Measurements from ENCODE around the gene GON4L. TPM values are rescaled to one million over a fixed set of nuclear protein-coding genes. Genes with fewer than 3 reads are reported as not detected.
"Not testable (repeated sequence)": the region's sequence is repeated elsewhere in the genome, so short reads cannot be mapped to it uniquely, and the experiment has no call there.

GON4L gene
- polyA plus RNA-seq, 1 of the 3 experiments (the other 2 are of a cell fraction), result 16.5 TPM

DNA sequence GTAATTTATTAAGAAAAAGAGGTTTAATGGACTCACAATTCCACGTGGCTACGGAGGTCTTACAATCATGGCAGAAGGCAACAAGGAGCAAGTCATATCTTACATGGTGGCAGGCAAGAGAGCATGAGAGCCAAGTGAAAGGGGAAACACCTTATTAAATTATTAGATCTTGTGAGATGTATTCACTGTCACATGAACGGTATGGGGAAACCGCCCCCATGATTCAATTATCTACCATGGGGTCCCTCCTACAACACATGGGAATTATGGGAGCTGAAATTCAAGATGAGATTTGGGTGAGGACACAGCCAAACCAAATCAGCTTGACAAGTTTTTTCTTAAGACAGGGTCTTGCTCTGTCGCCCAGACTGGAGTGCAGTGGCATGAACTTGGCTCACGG, 153.8 kb downstream of the GON4L start:
- WGBS (ENCODE audit: low lambda C conversion rate), result 94% methylated on average over 6 of the region's 6 CpGs
- H3K9me2 ChIP-seq, result no peaks in the 10 kb centered on the region
- peaks cover 0 to 9% of the 10 kb centered on the region in 2 experiments for H3K36me3 ChIP-seq (replicated peaks in 1 of 2; ENCODE audit: control insufficient read depth in 1 of 2, insufficient read depth in 2 of 2, low read length in 1 of 2)
- H2AFZ ChIP-seq (ENCODE audit: low read depth), result no peak overlapping the region
- ChIA-PET CTCF (no interaction called here), POLR2A (no interaction called here)
- H3K27me3 ChIP-seq (ENCODE audit: insufficient read depth), result no peaks in the 10 kb centered on the region
- H3K4me1 ChIP-seq (ENCODE audit: control insufficient read depth in 1 of 2, insufficient read depth in 2 of 2, low read depth in 1 of 2, low read length in 1 of 2), result no peaks in the 10 kb centered on the region
- no peak overlapping the region for H3K27ac ChIP-seq (ENCODE audit: low read depth in 2 of 2, low read length in 1 of 2)
- TF ChIP-seq CHD2 (IDR thresholded peaks at IDR 0.05; ENCODE audit: low read length, partially characterized antibody) (no peak), POLR2AphosphoS5 (IDR thresholded peaks at IDR 0.05; ENCODE audit: low read depth, low read length) (no peak), GABPA (IDR thresholded peaks at IDR 0.05; ENCODE audit: low read depth) (no peak), MXI1 (IDR thresholded peaks at IDR 0.05; ENCODE audit: low read depth, low read length) (no peak), SIN3A (IDR thresholded peaks at IDR 0.05; ENCODE audit: borderline replicate concordance, low read depth, low read length) (no peak), MEF2A (IDR thresholded peaks at IDR 0.05; ENCODE audit: borderline replicate concordance, low read depth) (no peak)
- TF ChIP-seq, protein P1, sequence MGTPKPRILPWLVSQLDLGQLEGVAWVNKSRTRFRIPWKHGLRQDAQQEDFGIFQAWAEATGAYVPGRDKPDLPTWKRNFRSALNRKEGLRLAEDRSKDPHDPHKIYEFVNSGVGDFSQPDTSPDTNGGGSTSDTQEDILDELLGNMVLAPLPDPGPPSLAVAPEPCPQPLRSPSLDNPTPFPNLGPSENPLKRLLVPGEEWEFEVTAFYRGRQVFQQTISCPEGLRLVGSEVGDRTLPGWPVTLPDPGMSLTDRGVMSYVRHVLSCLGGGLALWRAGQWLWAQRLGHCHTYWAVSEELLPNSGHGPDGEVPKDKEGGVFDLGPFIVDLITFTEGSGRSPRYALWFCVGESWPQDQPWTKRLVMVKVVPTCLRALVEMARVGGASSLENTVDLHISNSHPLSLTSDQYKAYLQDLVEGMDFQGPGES (IDR thresholded peaks at IDR 0.05; ENCODE audit: low read depth, low read length), result no peak
- TF ChIP-seq, protein P2, sequence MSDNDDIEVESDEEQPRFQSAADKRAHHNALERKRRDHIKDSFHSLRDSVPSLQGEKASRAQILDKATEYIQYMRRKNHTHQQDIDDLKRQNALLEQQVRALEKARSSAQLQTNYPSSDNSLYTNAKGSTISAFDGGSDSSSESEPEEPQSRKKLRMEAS (IDR thresholded peaks at IDR 0.05; ENCODE audit: low read depth), result no peak
- TF ChIP-seq, protein P3, sequence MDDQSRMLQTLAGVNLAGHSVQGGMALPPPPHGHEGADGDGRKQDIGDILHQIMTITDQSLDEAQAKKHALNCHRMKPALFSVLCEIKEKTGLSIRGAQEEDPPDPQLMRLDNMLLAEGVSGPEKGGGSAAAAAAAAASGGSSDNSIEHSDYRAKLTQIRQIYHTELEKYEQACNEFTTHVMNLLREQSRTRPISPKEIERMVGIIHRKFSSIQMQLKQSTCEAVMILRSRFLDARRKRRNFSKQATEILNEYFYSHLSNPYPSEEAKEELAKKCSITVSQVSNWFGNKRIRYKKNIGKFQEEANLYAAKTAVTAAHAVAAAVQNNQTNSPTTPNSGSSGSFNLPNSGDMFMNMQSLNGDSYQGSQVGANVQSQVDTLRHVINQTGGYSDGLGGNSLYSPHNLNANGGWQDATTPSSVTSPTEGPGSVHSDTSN (IDR thresholded peaks at IDR 0.05), result no peak
- no peak overlapping the region for H3K4me2 ChIP-seq
- no peaks in the 10 kb centered on the region for H3K9me3 ChIP-seq
- peaks cover 26% of the 10 kb centered on the region; the same call in 1 of the 2 replicates for H4K20me1 ChIP-seq (ENCODE audit: insufficient read depth)
- DNase-seq, result no peak
- no peak overlapping the region for H3K9ac ChIP-seq
- H3K4me3 ChIP-seq (ENCODE audit: low read depth in 2 of 2, low read length in 1 of 2), result no peak overlapping the region
- peaks cover 13% of the 10 kb centered on the region for H3F3A ChIP-seq (replicated peaks; ENCODE audit: insufficient read depth)
- peaks cover 81% of the 10 kb centered on the region for H3K79me2 ChIP-seq (ENCODE audit: insufficient read depth)

DNA sequence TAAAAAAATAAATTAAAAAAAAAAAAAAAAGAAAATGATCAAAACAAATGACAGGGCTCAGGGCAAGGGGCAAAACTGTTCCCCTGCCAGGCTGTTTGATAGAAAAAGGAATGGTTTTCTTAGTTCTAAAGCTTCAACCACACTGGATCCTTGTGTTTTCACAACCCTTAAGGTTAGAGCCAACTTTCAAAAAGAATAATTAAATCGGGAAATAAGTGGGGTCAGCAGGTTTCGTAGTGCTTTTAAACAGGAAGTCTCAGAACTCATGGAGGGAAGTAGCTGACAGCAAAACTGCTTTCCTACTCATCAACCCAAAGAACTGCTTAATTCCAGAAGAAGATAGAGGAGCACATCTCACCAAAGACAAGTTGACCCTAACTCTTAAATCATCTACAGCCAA, 155.3 kb downstream of the GON4L start:
- H3K9me2 ChIP-seq; H3K27me3 ChIP-seq (ENCODE audit: insufficient read depth); H3K4me1 ChIP-seq (ENCODE audit: control insufficient read depth in 1 of 2, insufficient read depth in 2 of 2, low read depth in 1 of 2, low read length in 1 of 2); H3K9me3 ChIP-seq; CTCF ChIA-PET; H3K4me3 ChIP-seq (ENCODE audit: low read depth in 2 of 2, low read length in 1 of 2); H3K9ac ChIP-seq; DNase-seq; H2AFZ ChIP-seq (ENCODE audit: low read depth); H3K4me2 ChIP-seq; H3K27ac ChIP-seq (ENCODE audit: low read depth in 2 of 2, low read length in 1 of 2); POLR2A ChIA-PET: not testable (repeated sequence)
- Histone ChIP-seq H3F3A (replicated peaks; ENCODE audit: insufficient read depth) (peaks cover 16% of the 10 kb centered on the region), H4K20me1 (ENCODE audit: insufficient read depth) (peaks cover 31% of the 10 kb centered on the region; the same call in 1 of the 2 replicates), H3K36me3 (replicated peaks in 1 of 2; ENCODE audit: control insufficient read depth in 1 of 2, insufficient read depth in 2 of 2, low read length in 1 of 2) (peaks cover under 1 to 11% of the 10 kb centered on the region in 2 experiments), H3K79me2 (ENCODE audit: insufficient read depth) (peaks cover 81% of the 10 kb centered on the region)
- WGBS (ENCODE audit: low lambda C conversion rate), result 97% methylated on average over 2 of the region's 2 CpGs

Small RNAs within 50 kb of the gene (small RNA-seq; reads per million reads assigned to genes)
- 0 reads per million in 7 experiments for gene RF00015

Other genes starting within 250 kb of the GON4L start
- gene MSTO1, start 247.0 kb downstream of the GON4L start, polyA plus RNA-seq (2012; rRNA removed), result 22.4 and 27.0 TPM in 2 replicates
- gene YY1AP1, start 168.4 kb downstream of the GON4L start, polyA plus RNA-seq (2012; rRNA removed), result 45.0 and 85.3 TPM in 2 replicates
- 115 and 136 TPM in 2 replicates for gene DAP3, start 168.1 kb downstream of the GON4L start, polyA plus RNA-seq (2012; rRNA removed)
- 26.7 and 37.0 TPM in 2 replicates for gene SYT11, start 2.4 kb upstream of the GON4L start, polyA plus RNA-seq (2012; rRNA removed)
- 28.8 and 35.3 TPM in 2 replicates for gene RIT1, start 54.1 kb upstream of the GON4L start, polyA plus RNA-seq (2012; rRNA removed)
- gene KHDC4, start 77.2 kb upstream of the GON4L start, polyA plus RNA-seq (2012; rRNA removed), result 43.1 and 94.4 TPM in 2 replicates
- not detected in 2 replicates for gene RXFP4, start 84.4 kb upstream of the GON4L start, polyA plus RNA-seq (2012; rRNA removed)
- gene ARHGEF2, start 121.3 kb upstream of the GON4L start, polyA plus RNA-seq (2012; rRNA removed), result 32.4 and 50.8 TPM in 2 replicates
- gene SSR2, start 163.7 kb upstream of the GON4L start, polyA plus RNA-seq (2012; rRNA removed), result 1,136 and 1,763 TPM in 2 replicates
- 37.0 and 45.6 TPM in 2 replicates for gene UBQLN4, start 196.6 kb upstream of the GON4L start, polyA plus RNA-seq (2012; rRNA removed)
- gene LAMTOR2, start 197.6 kb upstream of the GON4L start, polyA plus RNA-seq (2012; rRNA removed), result 184 and 230 TPM in 2 replicates
- not detected in 2 replicates for gene RAB25, start 203.9 kb upstream of the GON4L start, polyA plus RNA-seq (2012; rRNA removed)
- 15.1 and 16.2 TPM in 2 replicates for gene MEX3A, start 225.3 kb upstream of the GON4L start, polyA plus RNA-seq (2012; rRNA removed)